Psoas muscle (tissue), 8 donors: ENCODE measurements around the gene DIRAS3. TPM values are rescaled to one million over a fixed set of nuclear protein-coding genes. Genes with fewer than 3 reads are reported as not detected.
"Not testable (repeated sequence)": the region's sequence is repeated elsewhere in the genome, so short reads cannot be mapped to it uniquely, and the experiment has no call there.

Experiments
- ATAC-seq, 4 donors: fragments of 200-7000 bp; cut with Tn5 transposase; one replicate each; pipeline ENCODE4 v1.9.1; 2020; ENCODE audit warnings: moderate library complexity in 3 of 4, mild to moderate bottlenecking in 2 of 4
- DNase-seq, 2 donors: peaks; one replicate each; pipeline ENCODE4 v3.0.0-alpha.2; 2020
- H3K27ac ChIP-seq: fragments of 200-600 bp; one replicate; pipeline ENCODE4 v1.8.0; 2022
- H3K27me3 ChIP-seq, 3 donors: fragments of 200-600 bp in 1 of 3; one replicate each; pipeline versions ENCODE4 v1.6.1 to v1.8.0; 2013 to 2022; ENCODE audit warnings: low read length in 2 of 3, mild to moderate bottlenecking in 2 of 3, moderate library complexity in 1 of 3; ENCODE audit not compliant: insufficient read depth in 3 of 3
- H3K36me3 ChIP-seq, 2 donors: fragments of 200-600 bp in 1 of 2; one replicate each; pipeline versions ENCODE4 v1.6.1 to v1.8.0; 2013 to 2022; ENCODE audit warnings: low read depth in 1 of 2, mild to moderate bottlenecking in 1 of 2, moderate library complexity in 1 of 2; ENCODE audit not compliant: insufficient read depth in 1 of 2
- H3K4me1 ChIP-seq: fragments of 200-600 bp; one replicate; pipeline ENCODE4 v1.8.0; 2022
- H3K4me3 ChIP-seq: fragments of 200-600 bp; one replicate; pipeline ENCODE4 v1.8.0; 2022; ENCODE audit warnings: mild to moderate bottlenecking
- H3K9me3 ChIP-seq: fragments of 200-600 bp; one replicate; pipeline ENCODE4 v1.8.0; 2022
- CTCF ChIP-seq: fragments of 200-600 bp; IDR thresholded peaks from one replicate; pipeline ENCODE4 v1.8.0; 2022; ENCODE audit warnings: antibody characterized with exemption
- WGBS, 3 donors: extraction: QIAGEN DNeasy Blood & Tissue Kit; methylation state at CpG; one replicate each; pipeline versions ENCODE4 v1.1.6 to v1.1.7; 2013; 5-methylcytosine and 5-hydroxymethylcytosine counted together
- intact Hi-C, 2 donors: fragments of 100-400 bp; cut with DNase I; formaldehyde crosslinking; loops; one replicate each; pipeline versions ENCODE4 v1.11.0 to v1.14.2; 2022
- polyA plus RNA-seq, 3 donors: library from polyadenylated mRNA; stranded (reverse); fragments of 200-250 nt; gene quantifications; one replicate each; pipeline ENCODE4 v1.2.3, GENCODE V29; 2013
- total RNA-seq, 4 donors: library from RNA; stranded (reverse); fragmentation: NEBNext Ultra II Directional in 2 of 4; extraction: Animal tissue kit (Norgen Biotek cat#: 25700) in 2 of 4; gene quantifications; one replicate each; pipeline versions ENCODE4 v1.2.1 to v1.2.4, GENCODE V29; 2021 to 2023
- donor health status: healthy with polysubstance abuse.
- donor health status: DM: no; HTN: no; CAD: no; lungs with moderate emphysema.
- donor health status: Bipolar disorder and iron deficiency.
- donor health status: healthy.
- donor health status: DM: yes; HTN: yes; CAD: no.
- donor health status: DM: no; HTN: no; CAD: no.
- donor health status: DM: no; HTN: no; CAD: no.
- donor health status: DM: yes; HTN: yes; CAD: no.

The DIRAS3 gene
- total and polyA plus RNA-seq, 7 donors: 0.18 to 1.2 (median 0.39) TPM

- Histone ChIP-seq H3K27me3 (no peaks in the 10 kb centered on the region), H3K36me3 (no peaks in the 10 kb centered on the region), H3K27ac (no peak overlapping the region), H3K4me1 (no peaks in the 10 kb centered on the region), H3K9me3 (no peaks in the 10 kb centered on the region), H3K4me3 (no peak overlapping the region)
- 54 to 71% (median 61%) methylated on average over 2 of the region's 2 CpGs for WGBS, 3 donors
- intact Hi-C loops: no loop called here
- no peak for DNase-seq
- TF ChIP-seq CTCF: no peak
- no peak for ATAC-seq
These were observed 35.1 kb downstream of the DIRAS3 start for GRCh38 chr1:68015369-68015768.

- no peaks in the 10 kb centered on the region for H3K9me3 ChIP-seq
- no peak overlapping the region for H3K4me3 ChIP-seq
- H3K27ac ChIP-seq: no peak overlapping the region
- intact Hi-C loops: no loop called here
- DNase-seq (no peak), ATAC-seq (no peak)
- no peaks in the 10 kb centered on the region for H3K36me3 ChIP-seq
- 75 to 95% (median 91%) methylated on average over 4 of the region's 4 CpGs for WGBS, 3 donors
- H3K4me1 ChIP-seq: no peaks in the 10 kb centered on the region
- no peak for TF ChIP-seq CTCF
- no peaks in the 10 kb centered on the region for H3K27me3 ChIP-seq
These were observed 37.1 kb downstream of the DIRAS3 start for GRCh38 chr1:68013351-68013750.

GRCh38 chr1:68011657-68012375 lies 38.6 kb downstream of the DIRAS3 start:
- Histone ChIP-seq H3K27ac (no peak overlapping the region), H3K9me3 (no peaks in the 10 kb centered on the region), H3K27me3 (no peaks in the 10 kb centered on the region), H3K4me3 (no peak overlapping the region), H3K4me1 (no peaks in the 10 kb centered on the region), H3K36me3 (no peaks in the 10 kb centered on the region)
- no peak for TF ChIP-seq CTCF
- ATAC-seq (no peak), DNase-seq (no peak)
- 87 to 98% (median 91%) methylated on average over 2 of the region's 2 CpGs for WGBS, 3 donors
- intact Hi-C loops: no loop called here

GRCh38 chr1:68010543-68010942 lies 39.9 kb downstream of the DIRAS3 start:
- no peak overlapping the region for H3K27ac ChIP-seq
- no peaks in the 10 kb centered on the region for H3K36me3 ChIP-seq
- H3K4me1 ChIP-seq: no peaks in the 10 kb centered on the region
- H3K9me3 ChIP-seq: no peaks in the 10 kb centered on the region
- WGBS, 3 donors: 24 to 25% (median 24%) methylated on average over 4 of the region's 4 CpGs
- ATAC-seq (no peak), DNase-seq (no peak)
- no peak for TF ChIP-seq CTCF
- intact Hi-C loops: no loop called here
- no peaks in the 10 kb centered on the region for H3K27me3 ChIP-seq
- H3K4me3 ChIP-seq: no peak overlapping the region

GRCh38 chr1:68010090-68010489 lies 40.3 kb downstream of the DIRAS3 start:
- Histone ChIP-seq H3K4me1 (no peaks in the 10 kb centered on the region), H3K36me3 (no peaks in the 10 kb centered on the region), H3K4me3 (no peak overlapping the region), H3K27ac (no peak overlapping the region), H3K9me3 (no peaks in the 10 kb centered on the region), H3K27me3 (no peaks in the 10 kb centered on the region)
- intact Hi-C loops: no loop called here
- TF ChIP-seq CTCF: peak; percentile 33
- DNase-seq (no peak), ATAC-seq (no peak)

- H3K27me3 ChIP-seq, H3K27ac ChIP-seq, H3K36me3 ChIP-seq, DNase-seq, ATAC-seq, intact Hi-C loops, H3K4me1 ChIP-seq, H3K4me3 ChIP-seq: not testable (repeated sequence)
- 93 to 95% (median 93%) methylated on average over 3 of the region's 3 CpGs for WGBS, 3 donors
- peaks cover 13% of the 10 kb centered on the region for H3K9me3 ChIP-seq
These were observed 46.8 kb downstream of the DIRAS3 start for GRCh38 chr1:68003626-68004025.
